K562 (cell line): ENCODE data around the gene SBF1. TPM values are rescaled to one million over a fixed set of nuclear protein-coding genes. Genes with fewer than 3 reads are reported as not detected.

Experiments used
- ATAC-seq: fragments of 200-7000 bp; cut with Tn5 transposase; 3 replicates; pipeline ENCODE4 v1.9.1; 2020; ENCODE audit warnings: moderate library complexity
- BruUV-seq: library from RNA; stranded (reverse); fragments of 400-500 nt; replicated peaks from 2 replicates; lab custom pipeline; 2021; lab: Mats Ljungman, UMichigan
- CTCF ChIA-PET: fragments of 300-600 bp; formaldehyde crosslinking; extraction: SDS; loops from one replicate; lab custom pipeline; 2021; ENCODE audit warnings: low intra/inter-chr PET ratio; lab: Yijun Ruan, JAX
- POLR2A ChIA-PET: fragments of 300-600, 350-650 bp; sonication (Branson Sonifier 250); formaldehyde crosslinking; extraction: SDS; loops from one replicate; lab custom pipeline; 2021; ENCODE audit warnings: antibody characterized with exemption, inconsistent platforms; lab: Yijun Ruan, JAX
- DNase-seq, 4 experiments: peaks; one replicate each; pipeline versions ENCODE4 v3.0.0 to v3.0.0-alpha.2; 2011 to 2018; ENCODE audit warnings: low spot score in 3 of 4, mixed read lengths in 3 of 4; ENCODE audit errors: extremely low read depth in 1 of 4
- FAIRE-seq: peaks from 2 replicates; lab custom pipeline; 2011; peaks lifted over from hg19 to GRCh38; lab: Jason Lieb, UNC
- H2AFZ ChIP-seq: 2 replicates; pipeline ENCODE4 v1.6.0; 2011; ENCODE audit warnings: low read depth, low read length, control low read depth, inconsistent platforms
- H3K27ac ChIP-seq: fragments of 200-600 bp; 3 replicates; pipeline ENCODE4 v1.8.0; 2011; ENCODE audit warnings: low read depth, mild to moderate bottlenecking, control low read depth, inconsistent platforms, low read length, moderate library complexity, mixed read lengths; ENCODE audit errors: extremely low read depth
- H3K27me3 ChIP-seq, 2 experiments: fragments of 300-600 bp in 1 of 2; 2 replicates in 1 of 2; 3 replicates in 1 of 2; pipeline versions ENCODE4 v1.6.0 to v1.8.0; 2011; ENCODE audit warnings: inconsistent platforms in 2 of 2, low read length in 2 of 2, mild to moderate bottlenecking in 1 of 2, mixed read lengths in 1 of 2, moderate library complexity in 1 of 2; ENCODE audit not compliant: control insufficient read depth in 2 of 2, insufficient read depth in 2 of 2
- H3K36me3 ChIP-seq: fragments of 300-600 bp; 3 replicates; pipeline ENCODE4 v1.8.0; 2011; ENCODE audit warnings: mild to moderate bottlenecking, low read length, inconsistent platforms; ENCODE audit not compliant: control insufficient read depth, insufficient read depth
- H3K4me1 ChIP-seq, 2 experiments: fragments of 200-600 bp in 1 of 2; replicated peaks in 1 of 2; 2 replicates in 1 of 2; 3 replicates in 1 of 2; pipeline versions ENCODE4 v1.5.1 to v1.8.0; 2011; ENCODE audit warnings: inconsistent platforms in 2 of 2, low read length in 2 of 2, mild to moderate bottlenecking in 1 of 2, mixed read lengths in 1 of 2, moderate library complexity in 1 of 2; ENCODE audit not compliant: control insufficient read depth in 2 of 2, insufficient read depth in 2 of 2
- H3K4me2 ChIP-seq: 2 replicates; pipeline ENCODE4 v1.6.1; 2011; ENCODE audit warnings: low read length, control low read depth, inconsistent platforms, mixed read lengths; ENCODE audit not compliant: insufficient read depth
- H3K4me3 ChIP-seq: fragments of 200-600 bp; sonication (generic), shearing (Covaris generic); 2 replicates; pipeline ENCODE4 v1.5.1; 2016; ENCODE audit warnings: control low read depth, inconsistent platforms
- H3K79me2 ChIP-seq: fragments of 200-600 bp; 3 replicates; pipeline ENCODE4 v1.8.0; 2011; ENCODE audit warnings: low read length, inconsistent platforms; ENCODE audit not compliant: control insufficient read depth, insufficient read depth
- H3K9ac ChIP-seq, 2 experiments: 2 replicates each; pipeline versions ENCODE4 v1.6.0 to v1.6.1; 2011; ENCODE audit warnings: low read depth in 2 of 2, low read length in 2 of 2, control low read depth in 1 of 2, inconsistent platforms in 1 of 2, mild to moderate bottlenecking in 1 of 2, mixed read lengths in 1 of 2; ENCODE audit not compliant: insufficient read depth in 1 of 2
- H3K9me1 ChIP-seq: one replicate; pipeline ENCODE4 v1.6.0; 2011; ENCODE audit warnings: inconsistent platforms, mild to moderate bottlenecking, low read length, moderate library complexity; ENCODE audit not compliant: control insufficient read depth, insufficient read depth
- H3K9me3 ChIP-seq: replicated peaks from 2 replicates; pipeline ENCODE4 v1.5.1; 2011; ENCODE audit warnings: low read depth, low read length, inconsistent platforms; ENCODE audit not compliant: control insufficient read depth, insufficient read depth
- H4K20me1 ChIP-seq: replicated peaks from 2 replicates; pipeline ENCODE4 v1.6.1; 2011; ENCODE audit warnings: low read length, inconsistent platforms, mixed read lengths; ENCODE audit not compliant: control insufficient read depth, insufficient read depth
- CREBBP ChIP-seq: IDR thresholded peaks from one replicate; pipeline ENCODE4 v1.6.1; 2012; ENCODE audit warnings: low read depth, mild to moderate bottlenecking, control low read depth, inconsistent platforms, low read length
- FOXM1 ChIP-seq, 2 experiments: fragments of 450-650 bp in 1 of 2; sonication (generic) in 1 of 2; formaldehyde crosslinking in 1 of 2; IDR thresholded peaks; 2 replicates each; pipeline versions ENCODE4 v1.6.1 to v1.9.0; 2017 to 2022; ENCODE audit warnings: low read depth in 2 of 2, mild to moderate bottlenecking in 2 of 2, missing genetic modification reagents in 1 of 2, moderate library complexity in 1 of 2
- PCBP2 ChIP-seq: fragments of 200-400 bp; formaldehyde crosslinking; IDR thresholded peaks from 2 replicates; pipeline ENCODE4 v1.6.1; 2018; ENCODE audit warnings: low read length, low read depth, mild to moderate bottlenecking, moderate library complexity; ENCODE audit not compliant: poor library complexity, severe bottlenecking
- PKNOX1 ChIP-seq: fragments of 450-650 bp; IDR thresholded peaks from 2 replicates; pipeline ENCODE4 v1.6.1; 2016
- POLR2G ChIP-seq: fragments of 200-400 bp; formaldehyde crosslinking; IDR thresholded peaks from 2 replicates; pipeline ENCODE4 v1.6.1; 2017; ENCODE audit warnings: low read depth, mild to moderate bottlenecking, antibody characterized with exemption, low read length, moderate library complexity
- TAF1 ChIP-seq: IDR thresholded peaks from 2 replicates; pipeline ENCODE4 v1.6.1; 2011; ENCODE audit warnings: mild to moderate bottlenecking, low read length, moderate library complexity; ENCODE audit not compliant: insufficient read depth, control insufficient read depth, severe bottlenecking; ENCODE audit errors: extremely low read depth
- TAF7 ChIP-seq: fragments of 450-650 bp; IDR thresholded peaks from 2 replicates; pipeline ENCODE4 v1.6.1; 2016; ENCODE audit warnings: missing genetic modification characterization, missing compliant biosample characterization
- ZBED1 ChIP-seq: IDR thresholded peaks from 2 replicates; pipeline ENCODE4 v1.6.1; 2014
- ZNF143 ChIP-seq: sonication (generic); formaldehyde crosslinking; IDR thresholded peaks from 2 replicates; pipeline ENCODE4 v1.9.0; 2022; ENCODE audit warnings: mild to moderate bottlenecking, missing genetic modification reagents
- ZNF197 ChIP-seq: fragments of 200-800 bp; sonication (Bioruptor generic); IDR thresholded peaks from 2 replicates; pipeline ENCODE4 v1.6.1; 2016; ENCODE audit warnings: low read depth, missing genetic modification characterization, missing compliant biosample characterization
- ZNF217 ChIP-seq: sonication (generic); formaldehyde crosslinking; IDR thresholded peaks from 2 replicates; pipeline ENCODE4 v1.8.0; 2022; ENCODE audit warnings: mild to moderate bottlenecking, missing genetic modification reagents
- ZNF445 ChIP-seq: fragments of 250-450 bp; sonication (Bioruptor Pico); IDR thresholded peaks from 2 replicates; pipeline ENCODE4 v1.4.0; 2020; ENCODE audit warnings: low read depth, mild to moderate bottlenecking, moderate library complexity
- WGBS: fragments of 100-300 bp; shearing (Covaris generic); methylation state at CpG from one replicate; pipeline ENCODE4 v1.1.6; 2016; ENCODE audit warnings: low coverage, mixed read lengths; ENCODE audit not compliant: insufficient coverage; ENCODE audit errors: missing lambda C conversion rate; 5-methylcytosine and 5-hydroxymethylcytosine counted together
- in situ Hi-C: fragments of 300-500 bp; cut with MboI; formaldehyde crosslinking; loops from 4 replicates; pipeline ENCODE4 v1.15.0; 2018; ENCODE audit warnings: inconsistent platforms, mixed read lengths
- intact Hi-C: fragments of 100-400 bp; cut with micrococcal nuclease; formaldehyde crosslinking; loops from 2 replicates; pipeline ENCODE4 v1.14.2; 2022
- polyA plus RNA-seq, 8 experiments: library from polyadenylated mRNA; depleted of rRNA in 4 of 8; stranded (reverse) in 5 of 8; unstranded in 3 of 8; fragments of >200 nt; fragmentation: Nextera tagmentation in 2 of 8; fragmentation: Illumina TruSeq in 1 of 8; extraction: Ambion mirVana in 2 of 8; extraction: Trizol in 1 of 8; gene quantifications; 2 replicates each; pipeline versions ENCODE4 v1.2.1 to v1.2.3, GENCODE V29; 2011 to 2014; ENCODE audit warnings: inconsistent platforms in 1 of 8, missing spikeins in 1 of 8
- total RNA-seq, 7 experiments: library from RNA; depleted of rRNA in 6 of 7; stranded (reverse); fragments of >200 nt in 6 of 7; fragmentation: Illumina TruSeq in 2 of 7; extraction: Trizol in 2 of 7; gene quantifications; 2 replicates each; pipeline versions ENCODE4 v1.2.1 to v1.2.3, GENCODE V29; 2011 to 2021; ENCODE audit warnings: low replicate concordance in 1 of 7
- TF ChIP-seq, protein P1 (sequence below): fragments of 250-450 bp; sonication (Bioruptor Pico); IDR thresholded peaks from 2 replicates; pipeline ENCODE4 v1.5.0; 2020; ENCODE audit warnings: mild to moderate bottlenecking
- TF ChIP-seq, protein P2 (sequence below): fragments of 450-650 bp; IDR thresholded peaks from 2 replicates; pipeline ENCODE4 v1.6.1; 2017; ENCODE audit warnings: antibody characterized with exemption

SBF1 gene
- total and polyA plus RNA-seq, 9 of the 15 experiments (the other 6 are each of a cell fraction or from before 2014, with no cell fraction given) = 0.44 to 50.4 (median 11.4) TPM

DNA sequence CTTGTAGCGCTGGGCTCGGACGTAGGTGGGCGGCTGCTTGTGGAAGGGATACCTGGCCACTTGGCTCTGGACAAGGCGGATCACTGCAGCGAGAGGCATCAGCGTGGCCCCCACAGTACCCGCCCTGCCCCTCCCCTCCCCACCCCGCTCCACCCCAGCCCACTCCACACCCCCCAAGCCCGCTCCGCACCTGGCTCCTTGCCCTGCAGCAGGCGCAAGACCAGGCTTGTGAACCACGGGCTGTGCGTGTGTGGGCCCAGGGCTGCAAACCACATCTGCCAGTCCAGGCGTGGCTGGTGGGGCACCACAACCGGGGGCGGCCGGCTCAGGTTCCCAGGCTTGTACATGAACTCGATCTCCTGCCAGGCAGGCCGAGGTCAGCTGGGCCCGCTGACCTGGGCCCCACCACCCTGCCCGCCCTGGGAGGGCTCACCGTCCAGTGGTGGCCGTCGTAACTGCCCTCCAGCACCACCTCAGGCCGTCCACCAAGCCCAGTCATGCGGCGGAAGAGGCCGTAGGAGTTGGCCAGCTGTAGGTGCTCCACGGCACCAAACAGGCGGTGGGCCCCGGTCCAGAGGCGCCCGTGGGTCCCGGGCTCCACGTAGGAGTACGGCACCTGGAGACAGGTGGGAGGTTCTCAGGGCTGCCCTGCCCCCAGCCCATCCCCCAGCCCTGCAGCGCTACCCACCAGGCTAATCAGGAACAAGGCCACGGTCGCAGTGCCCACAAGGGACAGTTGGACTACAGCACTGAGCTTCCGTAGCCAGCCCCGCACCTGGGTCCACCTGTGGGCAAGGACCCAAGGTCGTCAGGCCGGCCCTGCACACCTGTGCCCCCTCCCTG, 29.8 kb upstream of the SBF1 start (continued):
- TF ChIP-seq, protein P1, sequence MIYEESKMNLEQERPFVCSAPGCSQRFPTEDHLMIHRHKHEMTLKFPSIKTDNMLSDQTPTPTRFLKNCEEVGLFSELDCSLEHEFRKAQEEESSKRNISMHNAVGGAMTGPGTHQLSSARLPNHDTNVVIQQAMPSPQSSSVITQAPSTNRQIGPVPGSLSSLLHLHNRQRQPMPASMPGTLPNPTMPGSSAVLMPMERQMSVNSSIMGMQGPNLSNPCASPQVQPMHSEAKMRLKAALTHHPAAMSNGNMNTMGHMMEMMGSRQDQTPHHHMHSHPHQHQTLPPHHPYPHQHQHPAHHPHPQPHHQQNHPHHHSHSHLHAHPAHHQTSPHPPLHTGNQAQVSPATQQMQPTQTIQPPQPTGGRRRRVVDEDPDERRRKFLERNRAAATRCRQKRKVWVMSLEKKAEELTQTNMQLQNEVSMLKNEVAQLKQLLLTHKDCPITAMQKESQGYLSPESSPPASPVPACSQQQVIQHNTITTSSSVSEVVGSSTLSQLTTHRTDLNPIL (CRISPR knock-in tag) = no peak
- TF ChIP-seq ZNF143 (CRISPR knock-in tag) = no peak

DNA sequence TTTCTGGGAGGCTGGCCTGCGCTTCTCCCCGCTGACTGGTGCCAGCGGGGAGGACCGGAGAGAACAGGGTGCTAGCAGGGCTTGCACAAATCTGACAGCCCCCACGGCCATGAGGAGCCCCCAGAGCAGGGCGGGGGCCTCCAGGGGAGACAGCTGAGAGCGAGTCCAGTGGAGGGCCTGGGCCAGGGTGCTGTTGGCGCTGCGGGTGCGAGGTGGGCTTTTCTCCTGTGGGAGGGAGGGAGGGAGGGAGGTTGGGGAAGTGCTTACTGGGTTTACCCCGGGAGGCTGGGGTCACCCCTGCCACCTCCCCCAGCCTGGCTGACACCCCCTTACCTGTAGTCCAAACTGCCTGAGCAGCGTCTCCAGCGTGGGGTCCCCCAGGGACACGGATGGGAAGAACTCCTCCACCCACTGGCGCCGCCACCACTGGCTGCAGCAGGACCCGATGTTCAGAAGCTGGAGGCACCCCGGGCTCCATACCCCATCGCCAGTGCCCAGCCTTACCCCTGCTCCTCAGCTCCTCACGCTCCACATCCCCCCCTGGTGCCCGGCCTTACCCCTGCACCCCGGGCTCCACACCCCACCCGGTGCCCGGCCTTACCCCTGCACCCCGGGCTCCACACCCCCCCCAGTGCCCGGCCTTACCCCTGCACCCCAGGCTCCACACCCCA, 28.8 kb upstream of the SBF1 start:
- 0 out of 2 replicates have a peak, but pooled peaks cover 1% of the 10 kb centered on the region for H3K9me3 ChIP-seq
- POLR2A ChIA-PET = interaction anchor here (1.2 kb wide), 1 partner anchor 33 kb away, joined by 4 read pairs; no protein-coding TSS in a partner anchor
- no peaks in the 10 kb centered on the region for H4K20me1 ChIP-seq
- FAIRE-seq = no peak
- H3K4me3 ChIP-seq = no peak overlapping the region
- no TSS peak for BruUV-seq
- H3K27ac ChIP-seq = no peak overlapping the region
- no peaks in the 10 kb centered on the region for H3K27me3 ChIP-seq
- no peaks in the 10 kb centered on the region for H3K9me1 ChIP-seq
- CTCF ChIA-PET = no interaction called here
- peaks cover 0 to 33% of the 10 kb centered on the region in 2 experiments; a peak in 2 of 5 replicates for H3K4me1 ChIP-seq
- ATAC-seq = no peak
- no peak overlapping the region for H3K4me2 ChIP-seq
- in situ Hi-C loops (no loop called here), intact Hi-C loops (no loop called here)
- H3K79me2 ChIP-seq = peaks cover 14% of the 10 kb centered on the region
- peaks cover 22% of the 10 kb centered on the region; the same call in 1 of the 3 replicates for H3K36me3 ChIP-seq
- WGBS = 100% methylated on average over 3 of the region's 26 CpGs
- DNase-seq = no peak
- H2AFZ ChIP-seq = no peak overlapping the region
- H3K9ac ChIP-seq = no peak overlapping the region
- TF ChIP-seq PKNOX1 (no peak), TAF7 (tag) (no peak), ZNF445 (CRISPR knock-in tag) (no peak), POLR2G (no peak; the same call in 1 of the 2 replicates), ZNF217 (CRISPR knock-in tag) (no peak), ZNF197 (no peak), ZBED1 (no peak), TAF1 (no peak), FOXM1 (IDR thresholded peaks at IDR 0.05; ENCODE audit: low read depth) (no peak), FOXM1 (CRISPR knock-in tag; IDR thresholded peaks at IDR 0.05; ENCODE audit: low read depth) (no peak), CREBBP (no peak), PCBP2 (no peak)
- TF ChIP-seq, protein P2, sequence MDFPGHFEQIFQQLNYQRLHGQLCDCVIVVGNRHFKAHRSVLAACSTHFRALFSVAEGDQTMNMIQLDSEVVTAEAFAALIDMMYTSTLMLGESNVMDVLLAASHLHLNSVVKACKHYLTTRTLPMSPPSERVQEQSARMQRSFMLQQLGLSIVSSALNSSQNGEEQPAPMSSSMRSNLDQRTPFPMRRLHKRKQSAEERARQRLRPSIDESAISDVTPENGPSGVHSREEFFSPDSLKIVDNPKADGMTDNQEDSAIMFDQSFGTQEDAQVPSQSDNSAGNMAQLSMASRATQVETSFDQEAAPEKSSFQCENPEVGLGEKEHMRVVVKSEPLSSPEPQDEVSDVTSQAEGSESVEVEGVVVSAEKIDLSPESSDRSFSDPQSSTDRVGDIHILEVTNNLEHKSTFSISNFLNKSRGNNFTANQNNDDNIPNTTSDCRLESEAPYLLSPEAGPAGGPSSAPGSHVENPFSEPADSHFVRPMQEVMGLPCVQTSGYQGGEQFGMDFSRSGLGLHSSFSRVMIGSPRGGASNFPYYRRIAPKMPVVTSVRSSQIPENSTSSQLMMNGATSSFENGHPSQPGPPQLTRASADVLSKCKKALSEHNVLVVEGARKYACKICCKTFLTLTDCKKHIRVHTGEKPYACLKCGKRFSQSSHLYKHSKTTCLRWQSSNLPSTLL = no peak
